GM19351 (cell line): Measurements from ENCODE around the gene ITIH1.
A peak's percentile ranks its signal among the peaks of the same experiment; 100 is the strongest.

Experiments
- ATAC-seq: cut with Tn5 transposase; IDR thresholded peaks from one replicate; pipeline ENCODE4 v1.9.1; 2021; ENCODE audit warnings: mild to moderate bottlenecking, moderate library complexity; ENCODE audit not compliant: unreplicated experiment

The ITIH1 gene

GRCh38 chr3:52838561-52839267, 61.3 kb downstream of the ITIH1 start:
- ATAC-seq: no peak

GRCh38 chr3:52839268-52839575, 61.8 kb downstream of the ITIH1 start:
- ATAC-seq: no peak

GRCh38 chr3:52839892-52840545, 62.6 kb downstream of the ITIH1 start:
- ATAC-seq: no peak

- ATAC-seq: peak; percentile 63
These were observed 64.0 kb downstream of the ITIH1 start for GRCh38 chr3:52841211-52841980.
